OCI-LY1 (cell line): ENCODE measurements around the gene NUF2.
"Not testable (repeated sequence)": the region's sequence is repeated elsewhere in the genome, so short reads cannot be mapped to it uniquely, and the experiment has no call there.

Experiments
- EZH2 ChIP-seq: fragments of 200-600 bp; sonication (generic), shearing (Covaris generic); IDR thresholded peaks from 2 replicates; pipeline ENCODE4 v1.8.0; 2017; ENCODE audit warnings: borderline replicate concordance, mixed run types, mild to moderate bottlenecking, antibody characterized with exemption, low read length, moderate library complexity, mixed read lengths
- TF ChIP-seq, protein P1 (sequence below): fragments of 200-600 bp; sonication (generic), shearing (Covaris generic); IDR thresholded peaks from 2 replicates; pipeline ENCODE4 v1.5.1; 2017; ENCODE audit warnings: mild to moderate bottlenecking, antibody characterized with exemption, low read length, moderate library complexity, mixed read lengths

- TF ChIP-seq EZH2: not testable (repeated sequence)
- TF ChIP-seq, protein P1, sequence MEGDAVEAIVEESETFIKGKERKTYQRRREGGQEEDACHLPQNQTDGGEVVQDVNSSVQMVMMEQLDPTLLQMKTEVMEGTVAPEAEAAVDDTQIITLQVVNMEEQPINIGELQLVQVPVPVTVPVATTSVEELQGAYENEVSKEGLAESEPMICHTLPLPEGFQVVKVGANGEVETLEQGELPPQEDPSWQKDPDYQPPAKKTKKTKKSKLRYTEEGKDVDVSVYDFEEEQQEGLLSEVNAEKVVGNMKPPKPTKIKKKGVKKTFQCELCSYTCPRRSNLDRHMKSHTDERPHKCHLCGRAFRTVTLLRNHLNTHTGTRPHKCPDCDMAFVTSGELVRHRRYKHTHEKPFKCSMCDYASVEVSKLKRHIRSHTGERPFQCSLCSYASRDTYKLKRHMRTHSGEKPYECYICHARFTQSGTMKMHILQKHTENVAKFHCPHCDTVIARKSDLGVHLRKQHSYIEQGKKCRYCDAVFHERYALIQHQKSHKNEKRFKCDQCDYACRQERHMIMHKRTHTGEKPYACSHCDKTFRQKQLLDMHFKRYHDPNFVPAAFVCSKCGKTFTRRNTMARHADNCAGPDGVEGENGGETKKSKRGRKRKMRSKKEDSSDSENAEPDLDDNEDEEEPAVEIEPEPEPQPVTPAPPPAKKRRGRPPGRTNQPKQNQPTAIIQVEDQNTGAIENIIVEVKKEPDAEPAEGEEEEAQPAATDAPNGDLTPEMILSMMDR: not testable (repeated sequence)
These were observed 28.3 kb upstream of the NUF2 start for GRCh38 chr1:163293497-163293896.
